HL-60 (cell line): Measurements from ENCODE around the gene SNX8.

Source experiments
- DNase-seq, 2 experiments: peaks; one replicate each; pipeline ENCODE4 v3.0.0-alpha.2; 2010 to 2020; ENCODE audit warnings: low read depth in 1 of 2, low spot score in 1 of 2
- H3K27ac ChIP-seq: fragments of 250-450 bp; sonication (Bioruptor Pico); replicated peaks from 2 replicates; pipeline ENCODE4 v1.5.1; 2020; ENCODE audit warnings: mild to moderate bottlenecking, moderate library complexity
- H3K27me3 ChIP-seq: fragments of 250-450 bp; sonication (Bioruptor Pico); 2 replicates; pipeline ENCODE4 v1.5.1; 2021; ENCODE audit warnings: mild to moderate bottlenecking, moderate library complexity; ENCODE audit not compliant: insufficient read depth, poor library complexity, severe bottlenecking
- H3K4me3 ChIP-seq: replicated peaks from 2 replicates; pipeline ENCODE4 v1.5.1; 2011; ENCODE audit warnings: mild to moderate bottlenecking, control low read depth, low read length; ENCODE audit not compliant: insufficient read depth
- CTCF ChIP-seq: IDR thresholded peaks from one replicate; pipeline ENCODE4 v1.5.1; 2011; ENCODE audit warnings: low read length, control low read depth, inconsistent platforms; ENCODE audit not compliant: insufficient read depth
- GABPA ChIP-seq: IDR thresholded peaks from 2 replicates; pipeline ENCODE4 v1.6.1; 2012; ENCODE audit warnings: low read depth
- POLR2AphosphoS5 ChIP-seq: IDR thresholded peaks from 2 replicates; pipeline ENCODE4 v1.6.1; 2012; ENCODE audit warnings: low read depth
- SPI1 ChIP-seq: IDR thresholded peaks from 2 replicates; pipeline ENCODE4 v1.6.1; 2012; ENCODE audit warnings: low read depth, mild to moderate bottlenecking, borderline replicate concordance
- TF ChIP-seq, protein P1 (sequence below): IDR thresholded peaks from 2 replicates; pipeline ENCODE4 v1.6.1; 2012; ENCODE audit warnings: low read depth; ENCODE audit not compliant: insufficient replicate concordance

Gene SNX8

DNA sequence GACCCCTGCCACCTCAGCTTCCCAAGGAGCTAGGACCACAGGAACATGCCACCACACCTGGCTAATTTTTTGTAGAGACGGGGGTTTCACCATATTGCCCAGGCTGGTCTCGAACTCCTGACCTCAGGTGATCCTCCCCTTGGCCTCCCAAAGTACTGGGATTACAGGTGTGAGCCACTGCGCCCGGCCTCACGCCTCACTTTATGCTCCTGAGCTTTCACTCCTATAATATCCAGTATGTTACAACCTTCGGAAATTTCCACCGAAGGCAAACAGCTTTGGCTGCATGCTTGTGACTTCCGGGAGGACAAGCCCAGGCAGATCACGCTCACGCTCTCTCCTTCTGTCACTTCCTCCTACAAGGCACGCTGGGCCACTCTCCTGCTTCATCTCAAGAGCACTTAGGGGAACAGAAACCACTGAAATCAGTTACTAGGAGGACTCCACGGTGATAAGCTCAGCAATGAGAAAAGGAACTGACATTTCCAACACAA lies 77.1 kb downstream of the SNX8 start:
- TF ChIP-seq SPI1 (peak; percentile 90), CTCF (no peak), GABPA (peak; percentile 58; the same call in 1 of the 2 replicates), POLR2AphosphoS5 (peak; percentile 76)
- TF ChIP-seq, protein P1, sequence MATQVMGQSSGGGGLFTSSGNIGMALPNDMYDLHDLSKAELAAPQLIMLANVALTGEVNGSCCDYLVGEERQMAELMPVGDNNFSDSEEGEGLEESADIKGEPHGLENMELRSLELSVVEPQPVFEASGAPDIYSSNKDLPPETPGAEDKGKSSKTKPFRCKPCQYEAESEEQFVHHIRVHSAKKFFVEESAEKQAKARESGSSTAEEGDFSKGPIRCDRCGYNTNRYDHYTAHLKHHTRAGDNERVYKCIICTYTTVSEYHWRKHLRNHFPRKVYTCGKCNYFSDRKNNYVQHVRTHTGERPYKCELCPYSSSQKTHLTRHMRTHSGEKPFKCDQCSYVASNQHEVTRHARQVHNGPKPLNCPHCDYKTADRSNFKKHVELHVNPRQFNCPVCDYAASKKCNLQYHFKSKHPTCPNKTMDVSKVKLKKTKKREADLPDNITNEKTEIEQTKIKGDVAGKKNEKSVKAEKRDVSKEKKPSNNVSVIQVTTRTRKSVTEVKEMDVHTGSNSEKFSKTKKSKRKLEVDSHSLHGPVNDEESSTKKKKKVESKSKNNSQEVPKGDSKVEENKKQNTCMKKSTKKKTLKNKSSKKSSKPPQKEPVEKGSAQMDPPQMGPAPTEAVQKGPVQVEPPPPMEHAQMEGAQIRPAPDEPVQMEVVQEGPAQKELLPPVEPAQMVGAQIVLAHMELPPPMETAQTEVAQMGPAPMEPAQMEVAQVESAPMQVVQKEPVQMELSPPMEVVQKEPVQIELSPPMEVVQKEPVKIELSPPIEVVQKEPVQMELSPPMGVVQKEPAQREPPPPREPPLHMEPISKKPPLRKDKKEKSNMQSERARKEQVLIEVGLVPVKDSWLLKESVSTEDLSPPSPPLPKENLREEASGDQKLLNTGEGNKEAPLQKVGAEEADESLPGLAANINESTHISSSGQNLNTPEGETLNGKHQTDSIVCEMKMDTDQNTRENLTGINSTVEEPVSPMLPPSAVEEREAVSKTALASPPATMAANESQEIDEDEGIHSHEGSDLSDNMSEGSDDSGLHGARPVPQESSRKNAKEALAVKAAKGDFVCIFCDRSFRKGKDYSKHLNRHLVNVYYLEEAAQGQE: no peak
- no peaks in the 10 kb centered on the region for H3K27me3 ChIP-seq
- peak overlapping the region; percentile 76 for H3K27ac ChIP-seq
- no peak overlapping the region for H3K4me3 ChIP-seq
- DNase-seq: peak; percentile 90 to 92

- H3K27ac ChIP-seq: no peak overlapping the region
- H3K27me3 ChIP-seq: no peaks in the 10 kb centered on the region
- DNase-seq: no peak
- TF ChIP-seq CTCF: no peak
- TF ChIP-seq, protein P1: no peak
- TF ChIP-seq GABPA: no peak
- no peak for TF ChIP-seq POLR2AphosphoS5
- TF ChIP-seq SPI1: no peak
- H3K4me3 ChIP-seq: no peak overlapping the region
Observed at GRCh38 chr7:2233926-2234325, 80.3 kb downstream of the SNX8 start.

GRCh38 chr7:2232766-2233520 lies 81.3 kb downstream of the SNX8 start, which contains the start of gene MAD1L1:
TSS of gene MAD1L1 (minus strand) at chr7:2232945. CDS start at chr7:2230133, 2,812 bp downstream.
- Histone ChIP-seq H3K4me3 (peak within 1 kb of the TSS; percentile 96), H3K27ac (peak within 1 kb of the TSS; percentile 70), H3K27me3 (no peaks in the 10 kb centered on the region)
- DNase-seq: peak; percentile 82 to 88
- peak; percentile 59 for TF ChIP-seq POLR2AphosphoS5
- TF ChIP-seq SPI1: no peak

GRCh38 chr7:2231992-2232765 lies 82.1 kb downstream of the SNX8 start:
- H3K27me3 ChIP-seq: no peaks in the 10 kb centered on the region
- DNase-seq: peak in 1 of 2 experiments; percentile 31
- H3K4me3 ChIP-seq: peak overlapping the region; percentile 96
- no peak for TF ChIP-seq GABPA
- TF ChIP-seq, protein P1: no peak
- TF ChIP-seq POLR2AphosphoS5: no peak
- TF ChIP-seq CTCF: no peak
- no peak for TF ChIP-seq SPI1
- peak overlapping the region; percentile 70 for H3K27ac ChIP-seq
